C1 segment of cervical spinal cord (tissue), 14 donors: ENCODE data around the gene THAP6.
A peak's percentile ranks its signal among the peaks of the same experiment; 100 is the strongest.
"Not testable (repeated sequence)": the region's sequence is repeated elsewhere in the genome, so short reads cannot be mapped to it uniquely, and the experiment has no call there.

Source experiments
- DNase-seq, 14 donors: peaks; one replicate each; lab custom pipeline; 2025; lab: John Stamatoyannopoulos, UW

THAP6 gene

DNA sequence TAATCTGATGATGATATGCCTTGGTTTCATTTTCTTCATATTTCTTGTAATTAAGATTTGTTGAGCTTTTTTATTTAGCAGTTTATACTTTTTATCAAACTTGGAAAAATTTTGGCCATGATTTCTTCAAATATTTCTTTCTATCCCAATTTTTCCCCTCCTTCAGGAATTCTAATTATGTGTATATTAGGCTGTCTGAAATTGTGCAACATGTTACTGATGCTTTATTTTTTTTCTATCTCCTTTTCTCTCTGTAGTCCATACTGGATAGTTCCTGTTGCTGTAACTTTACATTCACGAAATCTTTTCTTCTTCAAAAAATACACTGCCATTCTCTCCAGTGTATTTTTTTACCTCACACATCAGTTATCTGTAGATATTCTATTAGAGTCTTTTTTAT is 10.8 kb downstream of the THAP6 start:
- no peak for DNase-seq

DNA sequence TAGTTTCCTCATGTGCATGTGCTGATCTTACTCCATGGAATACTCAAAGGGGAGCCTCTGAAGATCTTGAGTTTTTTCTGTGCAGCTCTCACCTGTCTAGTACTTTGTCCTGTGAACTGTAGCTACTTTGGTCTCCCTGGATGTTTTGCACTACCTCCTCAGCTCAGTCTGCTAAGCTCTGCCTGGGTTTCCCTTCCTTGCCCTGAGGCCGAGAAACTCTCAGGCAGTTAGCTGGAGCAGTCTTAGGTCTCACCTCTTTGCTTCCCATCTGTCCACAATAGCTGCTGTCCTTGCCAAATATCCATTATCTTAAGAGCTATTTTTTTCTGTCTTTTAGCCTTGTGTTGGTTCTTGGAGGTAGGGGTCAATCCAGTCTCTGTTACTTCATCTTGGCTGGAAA is 11.6 kb downstream of the THAP6 start:
- DNase-seq: no peak

DNA sequence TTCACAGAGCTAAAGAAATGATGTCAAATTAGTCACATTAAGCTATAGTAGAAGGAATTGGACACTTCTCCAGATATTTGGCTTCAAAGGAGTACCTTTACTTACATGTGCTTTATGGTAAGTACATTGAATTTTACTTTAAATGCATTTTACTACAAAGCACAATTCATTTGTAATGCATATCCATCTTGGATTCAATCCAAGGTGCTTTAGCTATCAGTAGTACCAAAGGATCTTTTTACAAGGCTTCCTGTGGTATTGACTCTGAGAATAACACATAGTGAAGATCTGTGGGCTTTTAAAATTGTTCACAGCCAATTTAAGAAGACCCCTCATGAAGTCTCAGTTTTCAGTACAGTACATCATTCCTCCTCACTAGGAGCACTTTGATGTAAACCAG is 13.2 kb downstream of the THAP6 start:
- DNase-seq: no peak

DNA sequence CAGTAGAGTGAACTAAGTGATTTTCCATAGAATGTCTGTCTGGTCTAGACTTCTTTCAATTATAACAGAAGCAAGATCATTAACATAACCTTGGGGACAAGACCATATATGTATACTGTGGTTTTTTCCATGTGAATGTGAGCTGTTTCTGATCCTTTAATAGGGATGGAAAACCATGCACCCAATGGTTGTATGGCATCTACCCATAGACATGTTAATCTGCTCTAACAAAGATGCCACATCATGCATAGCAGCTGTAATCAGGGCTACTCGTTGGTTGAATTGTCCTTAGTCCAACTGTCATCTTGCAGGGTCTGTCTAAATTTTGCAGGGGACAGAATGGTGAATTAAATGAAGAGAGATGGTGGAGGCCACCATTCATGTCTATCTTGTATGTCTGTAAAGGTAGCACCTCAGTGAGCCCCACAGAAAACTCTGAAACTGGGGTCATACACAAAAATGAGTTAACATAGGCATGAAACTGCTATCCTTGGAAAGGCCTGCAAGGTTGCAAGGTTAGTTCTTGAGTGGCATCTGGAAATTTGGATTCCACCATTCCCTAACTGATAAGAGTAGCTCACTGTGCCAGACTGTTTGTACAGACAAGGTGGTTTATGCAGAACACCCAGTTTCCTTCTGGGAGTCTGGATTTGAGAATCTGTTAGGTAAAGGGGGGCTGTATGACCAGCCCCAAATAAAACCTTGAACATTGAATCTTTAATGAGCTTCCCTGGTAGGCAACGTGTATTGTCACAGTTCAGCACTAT is 16.5 kb downstream of the THAP6 start:
- DNase-seq: no peak

DNA sequence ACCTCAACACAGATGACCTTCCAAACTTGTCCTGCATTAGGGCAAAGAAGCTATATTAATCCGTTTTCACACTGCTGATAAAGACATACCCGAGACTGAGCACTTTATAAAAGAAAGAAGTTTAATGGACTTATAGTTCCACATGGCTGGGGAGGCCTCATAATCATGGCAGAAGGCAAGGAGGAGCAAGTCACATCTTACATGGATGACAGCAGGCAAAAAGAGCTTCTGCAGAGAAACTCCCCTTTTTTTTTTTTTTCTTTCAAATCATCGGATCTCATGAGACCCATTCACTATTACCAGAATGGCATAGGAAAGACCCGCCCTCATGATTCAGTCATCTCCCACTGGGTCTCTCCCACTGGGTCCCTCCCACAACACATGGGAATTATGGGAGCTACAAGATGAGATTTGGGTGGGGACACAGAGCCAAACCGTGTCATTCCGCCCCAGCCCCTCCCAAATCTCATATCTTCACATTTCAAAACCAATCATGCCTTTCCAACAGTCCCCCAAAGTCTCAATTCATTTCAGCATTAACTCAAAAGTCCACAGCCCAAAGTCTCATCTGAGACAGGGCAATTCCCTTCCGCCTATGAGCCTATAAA is 17.4 kb downstream of the THAP6 start:
- DNase-seq: not testable (repeated sequence)

DNA sequence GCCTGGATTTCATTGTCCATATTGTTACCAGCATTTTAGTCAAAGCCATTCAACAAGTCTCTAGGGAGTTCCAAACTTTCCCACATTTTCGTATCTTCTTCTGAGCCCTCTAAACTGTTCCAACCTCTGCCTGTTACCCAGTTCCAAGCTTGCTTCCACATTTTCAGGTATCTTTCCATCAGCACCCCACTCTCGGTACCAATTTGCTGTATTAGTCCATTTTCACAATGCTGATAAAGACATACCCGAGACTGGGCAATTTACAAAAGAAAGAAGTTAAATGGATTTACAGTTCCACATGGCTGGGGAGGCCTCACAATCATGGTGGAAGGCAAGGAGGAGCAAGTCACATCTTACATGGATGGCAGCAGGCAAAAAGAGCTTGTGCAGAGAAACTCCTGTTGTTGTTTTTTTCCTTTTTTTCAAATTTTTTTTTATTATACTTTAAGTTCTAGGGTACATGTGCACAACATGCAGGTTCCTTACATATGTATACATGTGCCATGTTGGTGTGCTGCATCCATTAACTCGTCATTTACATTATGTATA is 19.1 kb downstream of the THAP6 start:
- DNase-seq: not testable (repeated sequence)

DNA sequence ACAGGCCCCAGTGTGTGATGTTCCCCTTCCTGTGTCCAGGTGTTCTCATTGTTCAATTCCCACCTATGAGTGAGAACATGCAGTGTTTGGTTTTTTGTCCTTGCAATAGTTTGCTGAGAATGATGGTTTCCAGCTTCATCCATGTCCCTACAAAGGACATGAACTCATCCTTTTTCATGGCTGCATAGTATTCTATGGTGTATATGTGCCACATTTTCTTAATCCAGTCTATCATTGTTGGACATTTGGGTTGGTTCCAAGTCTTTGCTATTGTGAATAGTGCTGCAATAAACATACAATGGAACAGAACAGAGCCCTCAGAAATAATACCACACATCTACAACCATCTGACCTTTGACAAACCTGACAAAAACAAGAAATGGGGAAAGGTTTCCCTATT is 19.7 kb downstream of the THAP6 start:
- not testable (repeated sequence) for DNase-seq

DNA sequence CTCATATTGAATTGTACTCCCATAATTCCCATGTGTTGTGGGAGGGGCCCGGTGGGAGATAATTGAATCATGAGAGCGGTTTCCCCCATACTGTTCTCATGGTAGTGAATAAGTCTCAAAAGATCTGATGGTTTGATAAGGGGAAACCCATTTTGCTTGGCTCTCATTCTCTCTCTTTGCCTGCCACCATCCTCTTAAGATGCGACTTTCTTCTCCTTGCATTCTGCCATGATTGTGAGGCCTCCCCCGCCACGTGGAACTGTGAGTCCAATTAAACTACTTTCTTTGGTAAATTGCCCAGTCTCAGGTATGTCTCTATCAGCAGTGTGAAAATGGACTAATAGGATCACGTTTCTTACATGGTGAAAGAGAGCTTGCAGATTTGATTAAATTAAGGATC is 23.0 kb downstream of the THAP6 start:
- DNase-seq: not testable (repeated sequence)

DNA sequence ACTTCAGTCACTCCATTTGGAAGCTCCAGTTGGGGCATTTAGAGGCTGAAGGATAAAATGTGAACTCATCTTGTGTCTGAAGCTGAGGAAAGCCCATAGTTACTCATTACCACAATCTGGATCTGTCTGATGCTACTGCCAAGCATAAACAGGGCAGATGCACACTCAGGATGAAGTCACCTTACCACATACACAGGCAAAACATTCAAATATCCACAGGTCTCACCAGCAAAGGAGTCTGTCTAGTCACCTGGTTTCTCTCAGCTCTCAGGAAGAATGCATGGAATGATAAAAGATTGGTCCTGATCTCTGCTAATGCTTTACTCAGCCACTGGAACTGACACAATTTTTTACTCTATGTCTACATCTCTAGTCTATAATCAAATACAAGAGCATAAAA is 28.6 kb downstream of the THAP6 start:
- no peak for DNase-seq

DNA sequence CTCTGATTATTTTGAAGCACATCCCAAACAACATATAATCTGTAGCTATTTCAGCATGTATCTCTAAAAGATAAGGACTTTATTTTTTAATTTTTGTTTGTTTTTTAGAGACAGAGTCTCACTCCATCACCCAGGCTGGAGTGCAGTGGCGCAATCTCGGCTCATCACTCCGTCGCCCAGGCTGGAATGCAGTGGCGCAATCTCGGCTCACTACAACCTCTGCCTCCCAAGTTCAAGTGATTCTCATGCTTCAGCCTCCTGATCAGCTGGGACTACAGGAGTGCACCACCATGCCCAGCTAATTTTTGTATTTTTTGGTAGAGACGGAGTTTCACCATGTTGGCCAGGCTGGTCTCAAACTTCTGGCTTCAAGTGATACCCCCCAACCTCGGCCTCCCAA is 29.9 kb downstream of the THAP6 start:
- DNase-seq: not testable (repeated sequence)

DNA sequence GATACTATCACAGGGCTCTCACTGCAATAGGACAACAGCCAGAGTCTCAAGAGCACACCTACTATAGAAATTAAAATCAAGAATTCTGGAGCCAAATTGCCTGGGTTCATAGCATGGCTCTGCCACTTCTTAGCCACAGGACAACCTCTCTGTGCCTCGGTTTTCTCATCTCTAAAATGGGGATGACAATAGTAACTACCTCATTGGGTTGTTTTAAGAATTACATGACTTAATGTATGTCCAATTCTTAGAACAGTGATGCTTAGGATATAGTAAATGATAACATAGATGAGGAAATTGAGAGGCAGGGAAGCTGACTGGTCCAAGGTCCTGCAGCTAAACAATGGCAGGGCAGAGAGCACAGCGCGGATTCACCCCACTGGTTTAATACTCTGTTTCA is 30.6 kb downstream of the THAP6 start:
- no peak for DNase-seq

DNA sequence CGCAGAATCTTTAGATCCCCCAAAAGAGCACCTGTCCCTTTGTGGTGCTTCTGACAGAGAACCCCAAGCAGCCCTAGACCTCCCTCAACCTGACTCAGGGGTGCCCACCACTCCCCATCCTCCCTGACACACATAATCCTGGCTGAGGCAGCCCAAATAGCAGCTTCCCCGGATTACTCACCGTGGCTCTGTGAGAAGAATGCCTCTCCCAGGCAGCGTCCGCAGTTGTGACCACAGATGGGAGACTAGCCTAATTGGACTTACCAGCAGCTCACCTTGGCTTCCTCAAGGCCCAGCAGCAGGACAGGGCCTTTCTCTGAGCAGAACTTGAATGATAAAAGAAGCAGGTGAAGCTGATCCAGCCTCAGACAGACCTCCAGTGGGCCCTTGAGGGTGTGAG is 31.3 kb downstream of the THAP6 start:
- DNase-seq: peak in 1 of 14 donors; percentile 4

DNA sequence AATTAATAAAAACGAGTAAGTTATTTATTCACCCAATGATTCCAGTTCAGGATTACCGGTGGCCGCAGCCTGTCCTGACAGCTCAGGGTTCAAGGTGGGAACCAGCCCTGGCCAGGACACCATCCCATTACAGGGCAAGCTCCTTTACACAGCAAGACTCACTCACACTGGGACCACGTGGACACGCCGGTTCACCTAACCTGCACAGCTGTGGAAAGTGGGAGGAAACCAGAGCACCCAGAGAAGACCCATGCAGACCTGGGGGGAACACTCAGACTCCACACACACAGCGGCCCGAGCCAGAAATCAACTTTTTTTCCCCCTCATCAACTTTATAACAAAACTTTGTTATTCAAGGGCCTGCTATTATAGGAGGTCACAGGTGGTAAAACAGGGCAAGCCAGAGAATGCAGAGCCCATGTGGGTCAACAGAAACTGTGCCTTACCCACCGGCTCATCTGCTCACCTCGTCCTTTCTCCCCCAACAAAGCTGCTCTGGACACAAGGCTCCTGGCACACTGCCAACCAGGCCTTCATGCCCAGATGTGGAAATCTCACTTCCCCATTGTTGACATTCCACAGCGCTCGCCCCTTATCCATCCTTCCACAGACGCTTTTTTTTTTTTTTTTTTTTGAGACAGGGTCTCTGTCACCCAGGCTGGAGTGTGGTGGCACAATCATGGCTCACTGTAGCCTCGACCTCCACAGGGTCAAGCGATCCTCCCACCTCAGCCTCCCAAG is 33.5 kb downstream of the THAP6 start:
- no peak for DNase-seq

DNA sequence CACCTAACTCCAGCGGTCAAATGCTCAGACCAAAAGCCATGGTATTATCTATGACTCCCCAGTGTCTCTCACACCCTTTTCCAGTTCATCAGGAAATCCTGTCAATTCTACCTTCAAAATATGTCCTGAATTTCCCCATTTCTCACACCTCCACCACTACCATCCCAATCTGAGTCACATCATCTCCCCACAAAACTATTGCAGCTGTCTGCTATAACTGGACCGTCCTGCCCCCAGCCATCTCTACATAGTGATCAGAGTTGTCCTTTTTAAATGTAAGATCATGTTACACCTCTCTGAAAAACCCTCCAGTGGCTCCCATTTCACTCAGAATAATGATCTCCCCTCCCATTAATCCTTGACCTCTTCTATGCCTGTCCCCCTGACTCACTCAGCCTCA is 34.7 kb downstream of the THAP6 start:
- no peak for DNase-seq

DNA sequence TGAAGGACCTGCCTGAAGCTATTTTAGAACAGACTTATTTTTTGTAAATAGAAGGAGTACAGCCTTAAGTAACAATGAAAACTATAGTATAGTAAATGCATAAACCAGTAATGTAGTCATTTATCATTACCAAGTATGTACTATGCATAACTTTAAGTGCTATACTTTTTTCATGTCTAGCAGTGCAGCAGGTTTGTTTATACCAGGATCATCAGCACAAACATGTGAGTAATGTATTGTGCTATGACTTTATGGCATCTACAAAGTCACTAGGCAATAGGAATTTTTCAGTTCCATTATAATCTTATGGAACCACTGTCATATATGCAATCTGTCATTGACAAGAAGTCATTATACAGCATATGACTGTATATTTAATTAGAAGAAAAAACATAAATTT is 38.2 kb downstream of the THAP6 start:
- no peak for DNase-seq

DNA sequence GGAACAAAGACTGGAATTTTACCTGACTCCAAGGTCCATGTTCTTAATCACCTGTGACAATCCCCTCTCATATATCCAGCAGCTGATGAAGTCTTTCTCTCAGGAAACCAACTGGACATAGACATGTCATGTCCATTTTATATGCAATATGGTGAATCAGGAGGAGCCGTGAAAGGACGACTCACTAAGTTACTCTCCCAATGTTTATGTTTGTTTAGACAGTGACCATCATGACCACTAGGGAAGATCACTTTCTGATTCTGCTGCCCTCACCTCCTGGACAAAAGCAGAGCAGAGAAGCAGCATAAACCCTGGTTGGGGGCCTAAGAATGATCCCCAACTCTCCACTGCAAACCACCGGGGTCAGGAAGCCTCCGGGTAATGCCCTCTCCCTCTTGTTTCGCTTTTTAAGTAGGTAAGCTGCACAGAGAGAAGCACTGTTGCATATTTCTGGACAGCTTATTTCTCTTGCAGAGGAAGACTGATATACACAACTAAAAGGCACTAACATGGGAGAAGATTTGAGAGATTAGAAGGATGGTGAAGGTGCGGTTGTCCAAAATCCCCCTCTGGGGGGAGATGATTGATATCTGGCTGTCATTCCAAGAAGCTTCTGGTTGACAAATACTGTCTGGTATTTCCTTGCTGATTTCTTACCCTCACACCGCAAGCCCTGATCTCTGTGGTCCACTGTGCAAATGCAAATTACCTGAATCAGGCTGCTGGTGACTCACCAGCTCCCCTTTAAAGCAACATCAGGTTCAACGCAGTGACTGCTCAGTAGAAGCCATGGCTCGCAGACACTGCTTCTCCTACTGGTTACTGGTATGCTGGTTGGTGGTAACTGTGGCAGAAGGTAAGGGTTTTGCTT is 41.3 kb downstream of the THAP6 start, which contains the start of gene ODAPH:
Gene ODAPH (plus strand): TSS at position 773 of the 871 bp plus-strand sequence. CDS start 17 bp downstream, at position 790.
- DNase-seq: no peak

DNA sequence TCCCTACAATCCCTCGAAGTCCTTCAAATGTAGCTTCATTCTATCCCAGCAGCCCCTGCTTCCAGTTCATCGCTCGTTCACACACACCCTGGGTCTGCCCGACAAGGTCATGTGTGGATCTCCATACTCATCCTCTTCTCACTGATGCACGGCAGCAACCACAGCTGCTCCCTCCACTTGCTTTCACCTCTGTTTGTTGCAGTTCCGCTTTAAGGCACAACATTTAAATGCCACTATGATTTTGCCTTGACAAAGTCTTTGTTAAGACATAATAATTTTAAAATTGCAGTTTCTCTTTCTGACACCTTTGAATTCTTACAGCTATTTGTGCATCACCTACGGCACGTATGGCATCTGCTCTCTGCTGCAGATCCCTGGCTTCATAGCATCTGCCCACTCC is 43.4 kb downstream of the THAP6 start:
- DNase-seq: no peak

DNA sequence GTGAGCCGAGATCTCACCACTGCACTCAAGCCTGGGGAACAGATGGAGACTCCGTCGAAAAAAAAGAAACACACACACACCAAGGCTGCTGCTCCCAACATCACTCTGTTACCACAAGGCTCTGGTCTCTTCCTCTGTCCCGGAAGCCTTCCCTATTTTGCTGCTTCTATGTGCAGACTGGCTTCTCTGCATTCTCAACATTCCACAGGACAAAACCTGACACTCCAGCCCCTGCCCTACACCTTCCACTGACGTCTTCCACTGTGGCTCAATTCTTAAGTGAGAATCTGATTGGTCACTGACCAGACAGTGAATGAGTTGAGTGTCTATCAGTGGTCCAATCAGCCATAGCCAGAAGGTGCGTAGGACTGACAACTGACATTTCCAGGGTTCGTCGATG is 47.5 kb downstream of the THAP6 start:
- no peak for DNase-seq

DNA sequence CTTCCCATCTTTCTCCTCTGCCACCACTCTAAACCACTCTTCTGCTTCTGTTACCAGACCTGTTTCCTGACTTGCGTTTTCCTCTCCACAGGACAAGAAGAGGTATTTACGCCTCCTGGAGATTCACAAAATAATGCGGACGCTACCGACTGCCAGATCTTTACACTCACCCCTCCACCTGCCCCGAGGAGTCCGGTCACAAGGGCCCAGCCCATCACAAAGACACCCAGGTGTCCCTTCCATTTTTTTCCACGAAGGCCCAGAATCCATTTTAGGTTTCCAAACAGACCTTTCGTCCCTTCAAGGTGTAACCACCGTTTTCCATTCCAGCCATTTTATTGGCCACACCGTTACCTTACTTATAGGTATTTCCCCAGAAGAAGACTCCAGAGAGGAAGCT is 49.8 kb downstream of the THAP6 start:
- no peak for DNase-seq

DNA sequence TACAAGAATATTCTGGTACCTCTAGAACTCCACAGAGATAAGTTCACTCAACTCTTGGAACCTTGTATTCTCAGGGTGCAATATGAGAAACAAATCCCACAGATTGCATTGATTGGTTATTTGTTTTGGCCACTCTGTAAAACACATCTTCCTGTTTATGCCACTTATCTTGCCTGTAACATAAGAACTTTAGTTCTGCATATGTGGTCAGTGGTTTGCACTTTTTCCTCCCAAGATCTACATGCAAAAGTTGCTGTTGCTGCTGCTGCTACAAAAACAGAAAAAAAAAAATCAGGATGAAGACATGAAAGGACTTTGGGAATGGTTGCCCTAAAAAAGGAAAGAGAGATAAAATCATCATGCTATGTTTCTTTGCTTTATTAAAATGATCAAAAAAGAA is 51.2 kb downstream of the THAP6 start:
- no peak for DNase-seq

DNA sequence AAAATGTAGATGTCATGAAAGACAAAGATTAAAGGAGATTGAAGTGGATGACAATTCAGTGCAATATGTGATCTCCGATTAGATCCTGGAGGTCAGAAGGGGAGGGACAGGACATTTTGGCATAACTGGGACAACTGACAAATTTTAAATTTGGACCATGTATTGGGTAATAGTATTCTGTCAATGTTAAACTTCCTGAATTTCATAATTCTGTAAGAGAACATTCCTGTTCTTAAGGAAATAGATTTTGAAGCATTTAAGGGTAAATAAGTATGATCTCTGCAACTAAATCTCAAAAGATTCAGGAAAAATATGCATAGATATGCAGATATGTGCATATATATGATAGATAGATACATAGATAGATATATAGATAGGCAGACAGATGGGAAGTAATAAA is 52.6 kb downstream of the THAP6 start:
- DNase-seq: no peak
